MM.1S (cell line): Measurements from ENCODE around the gene DUSP28.

Experiments used
- DNase-seq: peaks from one replicate; pipeline ENCODE4 v3.0.0-alpha.2; 2015
- H2AFZ ChIP-seq: fragments of 300-600 bp; sonication (generic); 2 replicates; pipeline ENCODE4 v1.6.0; 2016; ENCODE audit warnings: antibody characterized with exemption, low read length
- H3F3A ChIP-seq: fragments of 300-600 bp; sonication (generic); 2 replicates; pipeline ENCODE4 v1.6.1; 2016; ENCODE audit warnings: mild to moderate bottlenecking, antibody characterized with exemption, low read length, moderate library complexity, mixed read lengths; ENCODE audit not compliant: insufficient read depth
- H3K27ac ChIP-seq: fragments of 300-600 bp; sonication (generic); 2 replicates; pipeline ENCODE4 v1.5.1; 2016; ENCODE audit warnings: mild to moderate bottlenecking, low read length
- H3K27me3 ChIP-seq: fragments of 300-600 bp; sonication (generic); replicated peaks from 2 replicates; pipeline ENCODE4 v1.6.0; 2016; ENCODE audit warnings: low read length; ENCODE audit not compliant: insufficient read depth
- H3K36me3 ChIP-seq: fragments of 300-600 bp; sonication (generic); replicated peaks from 2 replicates; pipeline ENCODE4 v1.6.1; 2016; ENCODE audit warnings: mild to moderate bottlenecking, low read length, mixed read lengths; ENCODE audit not compliant: insufficient read depth
- H3K4me1 ChIP-seq: fragments of 300-600 bp; sonication (generic); 2 replicates; pipeline ENCODE4 v1.6.1; 2016; ENCODE audit warnings: low read length, mixed read lengths
- H3K4me2 ChIP-seq: fragments of 300-600 bp; sonication (generic); 2 replicates; pipeline ENCODE4 v1.6.0; 2016; ENCODE audit warnings: low read depth, low read length
- H3K4me3 ChIP-seq: fragments of 300-600 bp; sonication (generic); 2 replicates; pipeline ENCODE4 v1.5.1; 2016; ENCODE audit warnings: low read length, mixed read lengths
- H3K79me2 ChIP-seq: fragments of 300-600 bp; sonication (generic); 2 replicates; pipeline ENCODE4 v1.6.1; 2016; ENCODE audit warnings: mixed run types, low read length, mixed read lengths
- H3K9ac ChIP-seq: fragments of 300-600 bp; sonication (generic); 2 replicates; pipeline ENCODE4 v1.6.1; 2016; ENCODE audit warnings: low read length, mixed read lengths
- H3K9me2 ChIP-seq: fragments of 300-600 bp; sonication (generic); replicated peaks from 2 replicates; pipeline ENCODE4 v1.6.1; 2016; ENCODE audit warnings: mild to moderate bottlenecking, low read length, mixed read lengths; ENCODE audit not compliant: insufficient read depth
- H3K9me3 ChIP-seq: fragments of 300-600 bp; sonication (generic); replicated peaks from 2 replicates; pipeline ENCODE4 v1.6.1; 2016; ENCODE audit warnings: mild to moderate bottlenecking, low read length, mixed read lengths; ENCODE audit not compliant: insufficient read depth
- H4K20me1 ChIP-seq: fragments of 300-600 bp; sonication (generic); 2 replicates; pipeline ENCODE4 v1.6.1; 2016; ENCODE audit warnings: mild to moderate bottlenecking, low read length, moderate library complexity, mixed read lengths; ENCODE audit not compliant: insufficient read depth
- CTCF ChIP-seq: fragments of 300-600 bp; sonication (generic); IDR thresholded peaks from 2 replicates; pipeline ENCODE4 v1.5.1; 2016; ENCODE audit warnings: antibody characterized with exemption, low read length, mixed read lengths
- EZH2 ChIP-seq: fragments of 300-600 bp; sonication (generic); optimal IDR thresholded peaks from 2 replicates; pipeline ENCODE3; 2017; ENCODE audit warnings: low read depth, mild to moderate bottlenecking, antibody characterized with exemption, low read length, mixed read lengths
- EZH2phosphoT487 ChIP-seq: fragments of 300-600 bp; sonication (generic); IDR thresholded peaks from 2 replicates; pipeline ENCODE4 v1.6.1; 2018; ENCODE audit warnings: antibody characterized with exemption, low read length

Gene DUSP28

GRCh38 chr2:240512109-240512485 is 48.1 kb upstream of the DUSP28 start:
- H3K9me3 ChIP-seq = no peaks in the 10 kb centered on the region
- no peak overlapping the region for H3K9ac ChIP-seq
- H3K36me3 ChIP-seq = no peaks in the 10 kb centered on the region
- DNase-seq = no peak
- no peaks in the 10 kb centered on the region for H4K20me1 ChIP-seq
- H3K27ac ChIP-seq = no peak overlapping the region
- H3F3A ChIP-seq = peaks cover 6% of the 10 kb centered on the region; the same call in 1 of the 2 replicates
- no peaks in the 10 kb centered on the region for H3K9me2 ChIP-seq
- no peak overlapping the region for H3K4me2 ChIP-seq
- no peak overlapping the region for H2AFZ ChIP-seq
- TF ChIP-seq CTCF (no peak), EZH2 (no peak), EZH2phosphoT487 (no peak)
- H3K4me1 ChIP-seq = 0 out of 2 replicates have a peak, but pooled peaks cover 5% of the 10 kb centered on the region
- H3K4me3 ChIP-seq = no peak overlapping the region
- H3K27me3 ChIP-seq = no peaks in the 10 kb centered on the region
- no peaks in the 10 kb centered on the region for H3K79me2 ChIP-seq

- no peaks in the 10 kb centered on the region for H3K9me2 ChIP-seq
- H3K4me3 ChIP-seq = no peak overlapping the region
- no peaks in the 10 kb centered on the region for H4K20me1 ChIP-seq
- H2AFZ ChIP-seq = no peak overlapping the region
- TF ChIP-seq EZH2phosphoT487 = no peak
- TF ChIP-seq EZH2 = no peak
- TF ChIP-seq CTCF = no peak
- H3K4me1 ChIP-seq = 0 out of 2 replicates have a peak, but pooled peaks cover 5% of the 10 kb centered on the region
- H3K27ac ChIP-seq = no peak overlapping the region
- no peak for DNase-seq
- H3K27me3 ChIP-seq = no peaks in the 10 kb centered on the region
- peaks cover 6% of the 10 kb centered on the region; the same call in 1 of the 2 replicates for H3F3A ChIP-seq
- H3K79me2 ChIP-seq = no peaks in the 10 kb centered on the region
- H3K36me3 ChIP-seq = no peaks in the 10 kb centered on the region
- no peaks in the 10 kb centered on the region for H3K9me3 ChIP-seq
- H3K4me2 ChIP-seq = no peak overlapping the region
- H3K9ac ChIP-seq = no peak overlapping the region
These were observed 47.3 kb upstream of the DUSP28 start for GRCh38 chr2:240512666-240513535.

DNA sequence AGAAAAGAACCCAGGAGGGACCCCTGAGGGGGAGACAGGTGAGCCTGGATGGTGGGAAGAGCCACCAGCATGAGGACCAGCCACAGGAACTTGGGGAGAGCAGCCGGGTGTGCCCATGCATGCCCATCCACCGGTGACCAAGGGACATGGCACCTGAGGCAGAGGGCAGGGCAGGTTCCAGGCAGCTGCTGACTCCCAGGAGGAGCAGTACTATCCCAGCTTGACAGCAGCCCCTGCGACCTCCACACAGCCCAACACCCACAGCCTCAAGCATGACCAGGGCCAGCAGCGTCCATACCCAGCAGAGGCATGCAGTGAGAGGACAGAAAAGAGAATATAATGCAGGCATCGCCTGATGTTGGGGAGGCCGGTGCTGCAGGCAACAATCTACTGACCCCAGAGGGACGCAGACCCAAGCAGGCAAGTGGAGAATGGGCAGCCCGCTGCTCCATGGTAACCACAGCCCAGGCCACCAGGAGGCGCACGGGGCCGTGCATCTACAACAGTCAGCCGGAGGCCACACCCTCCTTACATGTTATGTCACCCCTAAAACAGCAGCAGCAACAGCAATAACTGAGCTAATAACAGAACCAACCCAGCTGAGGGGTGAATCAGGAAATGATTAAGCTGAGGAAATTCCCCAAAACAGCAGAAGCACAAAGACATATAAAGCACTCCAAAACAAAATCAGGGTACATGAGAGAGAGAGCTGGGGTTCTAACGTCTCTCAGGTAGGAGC is 46.4 kb upstream of the DUSP28 start:
- no peak for TF ChIP-seq EZH2
- peak; percentile 89 for TF ChIP-seq CTCF
- no peak overlapping the region for H3K4me3 ChIP-seq
- no peak overlapping the region for H3K27ac ChIP-seq
- H3K9me2 ChIP-seq = no peaks in the 10 kb centered on the region
- no peaks in the 10 kb centered on the region for H3K27me3 ChIP-seq
- no peaks in the 10 kb centered on the region for H3K9me3 ChIP-seq
- H3K4me2 ChIP-seq = no peak overlapping the region
- H3K4me1 ChIP-seq = 0 out of 2 replicates have a peak, but pooled peaks cover 5% of the 10 kb centered on the region
- no peaks in the 10 kb centered on the region for H3K36me3 ChIP-seq
- H3K9ac ChIP-seq = no peak overlapping the region
- H4K20me1 ChIP-seq = no peaks in the 10 kb centered on the region
- H3K79me2 ChIP-seq = no peaks in the 10 kb centered on the region
- no peak overlapping the region for H2AFZ ChIP-seq
- peak; percentile 70 for DNase-seq
- peaks cover 6% of the 10 kb centered on the region; the same call in 1 of the 2 replicates for H3F3A ChIP-seq
